ENCODE data around the gene PPP3R1.

The PPP3R1 gene

GRCh38 chr2:68252400-68253218 lies at the start of gene PPP3R1:
Gene PPP3R1, minus strand, starts transcription at chr2:68252532. Its CDS starts 405 bp downstream, at chr2:68252127.
- peak; percentile 93 for DNase-seq (ENCODE audit: low spot score)

- DNase-seq (ENCODE audit: low spot score) = peak; percentile 65
These were observed 43.2 kb upstream of the PPP3R1 start for GRCh38 chr2:68295516-68295915.

GRCh38 chr2:68294913-68295312 lies 42.6 kb upstream of the PPP3R1 start:
- DNase-seq (ENCODE audit: low spot score) = no peak

- no peak for DNase-seq (ENCODE audit: low spot score)
These were observed 41.9 kb upstream of the PPP3R1 start for GRCh38 chr2:68294187-68294586.

- no peak for DNase-seq (ENCODE audit: low spot score)
These were observed 41.4 kb upstream of the PPP3R1 start for GRCh38 chr2:68293755-68294154.

GRCh38 chr2:68293024-68293423 lies 40.7 kb upstream of the PPP3R1 start:
- DNase-seq (ENCODE audit: low spot score) = no peak

GRCh38 chr2:68292108-68292710 lies 39.9 kb upstream of the PPP3R1 start:
- DNase-seq (ENCODE audit: low spot score) = peak; percentile 25

- no peak for DNase-seq (ENCODE audit: low spot score)
These were observed 39.0 kb upstream of the PPP3R1 start for GRCh38 chr2:68291314-68291713.

GRCh38 chr2:68290901-68291300 lies 38.6 kb upstream of the PPP3R1 start:
- no peak for DNase-seq (ENCODE audit: low spot score)

GRCh38 chr2:68287580-68288441 lies 35.5 kb upstream of the PPP3R1 start:
- DNase-seq (ENCODE audit: low spot score) = no peak

GRCh38 chr2:68284896-68285295 lies 32.6 kb upstream of the PPP3R1 start:
- DNase-seq (ENCODE audit: low spot score) = no peak

GRCh38 chr2:68283419-68283812 lies 31.1 kb upstream of the PPP3R1 start:
- no peak for DNase-seq (ENCODE audit: low spot score)

GRCh38 chr2:68282811-68283418 lies 30.6 kb upstream of the PPP3R1 start:
- DNase-seq (ENCODE audit: low spot score) = peak; percentile 67

GRCh38 chr2:68280796-68281195 lies 28.5 kb upstream of the PPP3R1 start:
- DNase-seq (ENCODE audit: low spot score) = no peak

- DNase-seq (ENCODE audit: low spot score) = no peak
These were observed 28.0 kb upstream of the PPP3R1 start for GRCh38 chr2:68280348-68280747.

- no peak for DNase-seq (ENCODE audit: low spot score)
These were observed 27.4 kb upstream of the PPP3R1 start for GRCh38 chr2:68279691-68280090.

GRCh38 chr2:68278169-68278568 lies 25.8 kb upstream of the PPP3R1 start:
- no peak for DNase-seq (ENCODE audit: low spot score)

- no peak for DNase-seq (ENCODE audit: low spot score)
These were observed 21.7 kb upstream of the PPP3R1 start for GRCh38 chr2:68274022-68274421.

GRCh38 chr2:68272246-68272994 lies 20.1 kb upstream of the PPP3R1 start:
- DNase-seq (ENCODE audit: low spot score) = no peak

GRCh38 chr2:68266655-68267054 lies 14.3 kb upstream of the PPP3R1 start:
- no peak for DNase-seq (ENCODE audit: low spot score)

GRCh38 chr2:68263632-68264031 lies 11.3 kb upstream of the PPP3R1 start:
- no peak for DNase-seq (ENCODE audit: low spot score)

- no peak for DNase-seq (ENCODE audit: low spot score)
These were observed 6.5 kb upstream of the PPP3R1 start for GRCh38 chr2:68258851-68259250.
